Right lobe of liver (tissue), 6 donors: ENCODE measurements around the gene PPP1R12B. TPM values are rescaled to one million over a fixed set of nuclear protein-coding genes. Genes with fewer than 3 reads are reported as not detected.
"Not testable (repeated sequence)": the region's sequence is repeated elsewhere in the genome, so short reads cannot be mapped to it uniquely, and the experiment has no call there.

ENCODE experiments used
- ATAC-seq, 4 donors: fragments of 200-7000 bp; cut with Tn5 transposase; one replicate each; pipeline ENCODE4 v1.9.1; 2020; ENCODE audit warnings: mild to moderate bottlenecking in 4 of 4, moderate library complexity in 4 of 4
- DNase-seq, 3 donors: peaks; one replicate each; pipeline ENCODE4 v3.0.0-alpha.2; 2020
- H3K27ac ChIP-seq, 3 donors: fragments of 200-600 bp; one replicate each; pipeline ENCODE4 v1.8.0; 2022
- H3K27me3 ChIP-seq, 2 donors: fragments of 200-600 bp; one replicate each; pipeline ENCODE4 v1.8.0; 2022
- H3K36me3 ChIP-seq, 4 donors: fragments of 200-600 bp; sonication (generic) in 1 of 4; one replicate each; pipeline versions ENCODE4 v1.5.1 to v1.8.0; 2017 to 2022; ENCODE audit warnings: control low read depth in 1 of 4
- H3K4me1 ChIP-seq, 4 donors: fragments of 200-600 bp; sonication (generic) in 1 of 4; one replicate each; pipeline versions ENCODE4 v1.5.1 to v1.8.0; 2017 to 2022; ENCODE audit warnings: control low read depth in 1 of 4
- H3K4me3 ChIP-seq, 3 donors: fragments of 200-600 bp; one replicate each; pipeline ENCODE4 v1.8.0; 2022
- H3K9me3 ChIP-seq, 4 donors: fragments of 200-600 bp; sonication (generic) in 1 of 4; one replicate each; pipeline versions ENCODE4 v1.5.1 to v1.8.0; 2017 to 2022; ENCODE audit warnings: control low read depth in 1 of 4
- CTCF ChIP-seq, 4 donors: fragments of 200-600 bp in 3 of 4; fragments of 450-650 bp in 1 of 4; IDR thresholded peaks; one replicate each; pipeline versions ENCODE4 v1.5.1 to v1.8.0; 2016 to 2022; ENCODE audit warnings: antibody characterized with exemption in 4 of 4, mild to moderate bottlenecking in 2 of 4
- POLR2A ChIP-seq: fragments of 450-650 bp; IDR thresholded peaks from one replicate; pipeline ENCODE4 v1.6.1; 2017; ENCODE audit warnings: antibody characterized with exemption, mild to moderate bottlenecking
- WGBS: methylation state at CpG from one replicate; pipeline ENCODE4 v1.1.6; 2018; ENCODE audit warnings: low coverage, low lambda C conversion rate; ENCODE audit not compliant: insufficient coverage; ENCODE audit errors: missing lambda C conversion rate; 5-methylcytosine and 5-hydroxymethylcytosine counted together
- intact Hi-C, 2 donors: fragments of 100-400 bp; cut with DNase I; formaldehyde crosslinking; loops; one replicate each; pipeline versions ENCODE4 v1.11.2 to v1.14.1; 2022
- total RNA-seq, 6 experiments: library from RNA; depleted of rRNA in 2 of 6; stranded (reverse); fragments of >200 nt in 2 of 6; fragmentation: NEBNext Ultra II Directional in 3 of 6; extraction: Animal tissue kit (Norgen Biotek cat#: 25700) in 3 of 6; gene quantifications; one replicate each; pipeline versions ENCODE4 v1.1.0 to v1.2.4, GENCODE V29; 2016 to 2023
- donor health status: DM: no; HTN: yes; CAD: no.
- donor health status: DM: no; HTN: no; CAD: no.
- donor health status: DM: no; HTN: no; CAD: no.
- donor health status: DM: no; HTN: yes; CAD: no.
- donor health status: DM: no; HTN: yes; CAD: no.

PPP1R12B gene
- total RNA-seq, 6 experiments from 2014 or later = 13.7 to 22.2 (median 16.6) TPM

- H3K4me3 ChIP-seq = peak overlapping the region in 2 of 3 donors; percentile 20 to 27
- peak overlapping the region; percentile 4 to 58 (median 37) for H3K27ac ChIP-seq
- intact Hi-C loops, H3K27me3 ChIP-seq, H3K9me3 ChIP-seq, H3K36me3 ChIP-seq: not testable (repeated sequence)
- peak in 1 of 3 donors; percentile 61 for DNase-seq
- ATAC-seq = peak; percentile 61 to 74 (median 67)
- peak; percentile 32 for TF ChIP-seq POLR2A
- 23% methylated on average over 4 of the region's 5 CpGs for WGBS
- peaks cover 0 to 12% (median 3%) of the 10 kb centered on the region in 4 donors for H3K4me1 ChIP-seq
Observed at GRCh38 chr1:202539166-202539574, 190.7 kb downstream of the PPP1R12B start.

GRCh38 chr1:202539583-202539982, 191.1 kb downstream of the PPP1R12B start:
- ATAC-seq, H3K9me3 ChIP-seq, intact Hi-C loops, H3K27me3 ChIP-seq, DNase-seq, H3K36me3 ChIP-seq: not testable (repeated sequence)
- 54% methylated on average over 5 of the region's 5 CpGs for WGBS
- Histone ChIP-seq H3K27ac (peak overlapping the region; percentile 4 to 58 (median 37)), H3K4me1 (peaks cover 0 to 12% (median 3%) of the 10 kb centered on the region in 4 donors), H3K4me3 (peak overlapping the region; percentile 5 to 27 (median 20))

- DNase-seq = no peak
- TF ChIP-seq POLR2A (no peak), CTCF (IDR thresholded peaks at IDR 0.05) (no peak)
- intact Hi-C loops = no loop called here
- ATAC-seq = no peak
- no peaks in the 10 kb centered on the region for H3K27me3 ChIP-seq
- H3K36me3 ChIP-seq = no peaks in the 10 kb centered on the region
- peak overlapping the region; percentile 5 to 27 (median 20) for H3K4me3 ChIP-seq
- no peaks in the 10 kb centered on the region for H3K9me3 ChIP-seq
- H3K27ac ChIP-seq = peak overlapping the region; percentile 4 to 58 (median 37)
- WGBS = 61% methylated on average over 6 of the region's 6 CpGs
- H3K4me1 ChIP-seq = peaks cover 0 to 12% (median 3%) of the 10 kb centered on the region in 4 donors
Observed at GRCh38 chr1:202540014-202540413, 191.5 kb downstream of the PPP1R12B start.

- no peaks in the 10 kb centered on the region for H3K9me3 ChIP-seq
- ATAC-seq (no peak), DNase-seq (no peak)
- H3K27me3 ChIP-seq = no peaks in the 10 kb centered on the region
- peaks cover 0 to 13% (median 5%) of the 10 kb centered on the region in 4 donors for H3K4me1 ChIP-seq
- H3K4me3 ChIP-seq = peak overlapping the region in 2 of 3 donors; percentile 20 to 27
- 67% methylated on average over 2 of the region's 2 CpGs for WGBS
- H3K36me3 ChIP-seq = no peaks in the 10 kb centered on the region
- peak overlapping the region; percentile 4 to 58 (median 37) for H3K27ac ChIP-seq
- no peak for TF ChIP-seq CTCF (IDR thresholded peaks at IDR 0.05)
- no peak for TF ChIP-seq POLR2A
- intact Hi-C loops = no loop called here
Observed at GRCh38 chr1:202540448-202540847, 191.9 kb downstream of the PPP1R12B start.

GRCh38 chr1:202540858-202541257, 192.4 kb downstream of the PPP1R12B start:
- H3K36me3 ChIP-seq, intact Hi-C loops, ATAC-seq, DNase-seq, H3K27me3 ChIP-seq, H3K9me3 ChIP-seq: not testable (repeated sequence)
- WGBS = 67% methylated on average over 2 of the region's 2 CpGs
- Histone ChIP-seq H3K27ac (peak overlapping the region; percentile 4 to 37 (median 9)), H3K4me3 (peak overlapping the region in 2 of 3 donors; percentile 20 to 27), H3K4me1 (peaks cover 0 to 17% (median 7%) of the 10 kb centered on the region in 4 donors)

GRCh38 chr1:202542415-202542814, 193.9 kb downstream of the PPP1R12B start:
- H3K9me3 ChIP-seq, intact Hi-C loops, DNase-seq, H3K36me3 ChIP-seq, ATAC-seq, H3K27me3 ChIP-seq: not testable (repeated sequence)
- peaks cover 0 to 32% (median 12%) of the 10 kb centered on the region in 4 donors for H3K4me1 ChIP-seq
- peak overlapping the region in 1 of 3 donors; percentile 2 for H3K4me3 ChIP-seq
- peak overlapping the region in 1 of 3 donors; percentile 15 for H3K27ac ChIP-seq

- H3K4me3 ChIP-seq, intact Hi-C loops, H3K9me3 ChIP-seq, H3K36me3 ChIP-seq, H3K27me3 ChIP-seq, H3K27ac ChIP-seq: not testable (repeated sequence)
- DNase-seq (peak in 2 of 3 donors; percentile 30 to 53), ATAC-seq (peak in 2 of 4 donors; percentile 8 to 57)
- WGBS = 72% methylated on average over 11 of the region's 11 CpGs
- peaks cover 0 to 33% (median 12%) of the 10 kb centered on the region in 4 donors for H3K4me1 ChIP-seq
Observed at GRCh38 chr1:202543537-202543936, 195.0 kb downstream of the PPP1R12B start.

- H3K27me3 ChIP-seq, H3K36me3 ChIP-seq, H3K4me3 ChIP-seq, intact Hi-C loops, H3K9me3 ChIP-seq, DNase-seq, ATAC-seq: not testable (repeated sequence)
- 80% methylated on average over 6 of the region's 6 CpGs for WGBS
- peaks cover 0 to 24% (median 9%) of the 10 kb centered on the region in 4 donors for H3K4me1 ChIP-seq
- peak overlapping the region in 2 of 3 donors; percentile 14 to 74 for H3K27ac ChIP-seq
Observed at GRCh38 chr1:202544766-202545449, 196.4 kb downstream of the PPP1R12B start.

- H3K27ac ChIP-seq = peak overlapping the region; percentile 63 to 74 (median 74)
Observed at GRCh38 chr1:202545647-202546303, 197.3 kb downstream of the PPP1R12B start.

More at GRCh38 chr1:202545647-202546303, 197.3 kb downstream of the PPP1R12B start:
- H3K27me3 ChIP-seq, H3K36me3 ChIP-seq, intact Hi-C loops, H3K4me3 ChIP-seq, H3K9me3 ChIP-seq: not testable (repeated sequence)
- 52% methylated on average over 3 of the region's 3 CpGs for WGBS
- H3K4me1 ChIP-seq = peaks cover 0 to 24% (median 9%) of the 10 kb centered on the region in 4 donors
- DNase-seq = peak in 1 of 3 donors; percentile 60
- ATAC-seq = peak; percentile 75 to 89 (median 84)
